GM12872 (cell line): ENCODE results near the gene TSPAN18.

Source experiments
- CTCF ChIP-seq: IDR thresholded peaks from 3 replicates; pipeline ENCODE4 v1.5.1; 2011; ENCODE audit warnings: low read depth, mild to moderate bottlenecking, low read length, moderate library complexity; ENCODE audit not compliant: insufficient read depth

Gene TSPAN18

GRCh38 chr11:44870181-44870580 is 143.4 kb downstream of the TSPAN18 start:
- no peak for TF ChIP-seq CTCF

- no peak for TF ChIP-seq CTCF
Observed at GRCh38 chr11:44870615-44871176, 143.9 kb downstream of the TSPAN18 start.

GRCh38 chr11:44872556-44872955 is 145.8 kb downstream of the TSPAN18 start:
- TF ChIP-seq CTCF = no peak

- no peak for TF ChIP-seq CTCF
Observed at GRCh38 chr11:44873537-44873936, 146.8 kb downstream of the TSPAN18 start.

GRCh38 chr11:44874284-44874683 is 147.5 kb downstream of the TSPAN18 start:
- TF ChIP-seq CTCF = no peak

- TF ChIP-seq CTCF = no peak
Observed at GRCh38 chr11:44875037-44875436, 148.3 kb downstream of the TSPAN18 start.

GRCh38 chr11:44876194-44876723 is 149.5 kb downstream of the TSPAN18 start:
- TF ChIP-seq CTCF = no peak
